K562 (cell line): ENCODE results near the gene THOP1. TPM values are rescaled to one million over a fixed set of nuclear protein-coding genes. Genes with fewer than 3 reads are reported as not detected.

Source experiments
- ATF6 ChIP-seq: sonication (generic); formaldehyde crosslinking; IDR thresholded peaks from 2 replicates; pipeline ENCODE4 v1.4.0; 2020; ENCODE audit warnings: mild to moderate bottlenecking, missing genetic modification reagents
- CBFB ChIP-seq: sonication (generic); formaldehyde crosslinking; IDR thresholded peaks from 2 replicates; pipeline ENCODE4 v1.4.0; 2020; ENCODE audit warnings: mild to moderate bottlenecking, missing genetic modification reagents
- CREB1 ChIP-seq, 2 experiments: sonication (generic) in 1 of 2; formaldehyde crosslinking in 1 of 2; IDR thresholded peaks; 2 replicates each; pipeline versions ENCODE4 v1.6.1 to v1.8.0; 2012 to 2022; ENCODE audit warnings: inconsistent platforms in 1 of 2, mild to moderate bottlenecking in 1 of 2, missing genetic modification reagents in 1 of 2, moderate library complexity in 1 of 2
- GTF2A2 ChIP-seq: IDR thresholded peaks from 2 replicates; pipeline ENCODE4 v1.6.1; 2016; ENCODE audit warnings: mild to moderate bottlenecking, missing genetic modification characterization, missing compliant biosample characterization
- KLF13 ChIP-seq: fragments of 450-650 bp; IDR thresholded peaks from 2 replicates; pipeline ENCODE4 v1.6.1; 2016; ENCODE audit warnings: missing genetic modification characterization, low read depth, mild to moderate bottlenecking, missing compliant biosample characterization, moderate library complexity, borderline replicate concordance
- NR0B1 ChIP-seq: fragments of 450-650 bp; IDR thresholded peaks from one replicate; pipeline ENCODE4 v1.6.1; 2018; ENCODE audit warnings: mild to moderate bottlenecking, moderate library complexity; ENCODE audit not compliant: partially characterized antibody
- PHF20 ChIP-seq: fragments of 450-650 bp; IDR thresholded peaks from 2 replicates; pipeline ENCODE4 v1.6.1; 2018; ENCODE audit not compliant: partially characterized antibody
- PURB ChIP-seq: sonication (generic); formaldehyde crosslinking; IDR thresholded peaks from 2 replicates; pipeline ENCODE4 v1.9.0; 2021; ENCODE audit warnings: low read depth, mild to moderate bottlenecking, missing genetic modification reagents
- RBM14 ChIP-seq: fragments of 200-400 bp; formaldehyde crosslinking; IDR thresholded peaks from 2 replicates; pipeline ENCODE4 v1.6.1; 2018; ENCODE audit warnings: low read depth, mild to moderate bottlenecking, low read length, moderate library complexity, borderline replicate concordance; ENCODE audit not compliant: insufficient read depth
- RBM15 ChIP-seq: fragments of 200-400 bp; formaldehyde crosslinking; IDR thresholded peaks from 2 replicates; pipeline ENCODE4 v1.6.1; 2018; ENCODE audit warnings: mild to moderate bottlenecking, low read length, moderate library complexity; ENCODE audit not compliant: insufficient read depth
- RFX5 ChIP-seq: IDR thresholded peaks from 2 replicates; pipeline ENCODE4 v1.6.1; 2011; ENCODE audit warnings: low read depth, mild to moderate bottlenecking, improper control_type of control experiment, low read length
- SIN3B ChIP-seq: fragments of 450-650 bp; IDR thresholded peaks from 2 replicates; pipeline ENCODE4 v1.6.1; 2017; ENCODE audit warnings: low read depth, mild to moderate bottlenecking, moderate library complexity
- TEAD2 ChIP-seq: fragments of 450-650 bp; IDR thresholded peaks from 2 replicates; pipeline ENCODE4 v1.6.1; 2016; ENCODE audit warnings: missing genetic modification characterization, control low read depth, missing compliant biosample characterization
- ZBTB7A ChIP-seq: IDR thresholded peaks from 2 replicates; pipeline ENCODE4 v1.6.1; 2011; ENCODE audit warnings: low read depth, mild to moderate bottlenecking, low read length, moderate library complexity, borderline replicate concordance; ENCODE audit not compliant: control insufficient read depth
- ZKSCAN3 ChIP-seq: fragments of 250-450 bp; sonication (Bioruptor Pico); IDR thresholded peaks from 2 replicates; pipeline ENCODE4 v1.4.0; 2020
- ZNF184 ChIP-seq: sonication (generic); formaldehyde crosslinking; IDR thresholded peaks from 2 replicates; pipeline ENCODE4 v1.5.0; 2020; ENCODE audit warnings: missing genetic modification reagents
- ZNF263 ChIP-seq: sonication (generic); formaldehyde crosslinking; IDR thresholded peaks from 2 replicates; pipeline ENCODE4 v1.8.0; 2022; ENCODE audit warnings: mild to moderate bottlenecking, missing genetic modification reagents, borderline replicate concordance
- polyA plus RNA-seq, 8 experiments: library from polyadenylated mRNA; depleted of rRNA in 4 of 8; stranded (reverse) in 5 of 8; unstranded in 3 of 8; fragments of >200 nt; fragmentation: Nextera tagmentation in 2 of 8; fragmentation: Illumina TruSeq in 1 of 8; extraction: Ambion mirVana in 2 of 8; extraction: Trizol in 1 of 8; gene quantifications; 2 replicates each; pipeline versions ENCODE4 v1.2.1 to v1.2.3, GENCODE V29; 2011 to 2014; ENCODE audit warnings: inconsistent platforms in 1 of 8, missing spikeins in 1 of 8
- total RNA-seq, 7 experiments: library from RNA; depleted of rRNA in 6 of 7; stranded (reverse); fragments of >200 nt in 6 of 7; fragmentation: Illumina TruSeq in 2 of 7; extraction: Trizol in 2 of 7; gene quantifications; 2 replicates each; pipeline versions ENCODE4 v1.2.1 to v1.2.3, GENCODE V29; 2011 to 2021; ENCODE audit warnings: low replicate concordance in 1 of 7
- TF ChIP-seq, protein P1 (sequence below): sonication (generic); formaldehyde crosslinking; IDR thresholded peaks from 2 replicates; pipeline ENCODE4 v1.8.1; 2023; ENCODE audit warnings: mild to moderate bottlenecking, missing genetic modification reagents
- TF ChIP-seq, protein P2 (sequence below): sonication (generic); formaldehyde crosslinking; IDR thresholded peaks from 2 replicates; pipeline ENCODE4 v1.8.0; 2022; ENCODE audit warnings: missing genetic modification reagents, mild to moderate bottlenecking, borderline replicate concordance

Gene THOP1
- total and polyA plus RNA-seq, 9 of the 15 experiments (the other 6 are each of a cell fraction or from before 2014, with no cell fraction given): 1.3 to 255 (median 96.1) TPM

DNA sequence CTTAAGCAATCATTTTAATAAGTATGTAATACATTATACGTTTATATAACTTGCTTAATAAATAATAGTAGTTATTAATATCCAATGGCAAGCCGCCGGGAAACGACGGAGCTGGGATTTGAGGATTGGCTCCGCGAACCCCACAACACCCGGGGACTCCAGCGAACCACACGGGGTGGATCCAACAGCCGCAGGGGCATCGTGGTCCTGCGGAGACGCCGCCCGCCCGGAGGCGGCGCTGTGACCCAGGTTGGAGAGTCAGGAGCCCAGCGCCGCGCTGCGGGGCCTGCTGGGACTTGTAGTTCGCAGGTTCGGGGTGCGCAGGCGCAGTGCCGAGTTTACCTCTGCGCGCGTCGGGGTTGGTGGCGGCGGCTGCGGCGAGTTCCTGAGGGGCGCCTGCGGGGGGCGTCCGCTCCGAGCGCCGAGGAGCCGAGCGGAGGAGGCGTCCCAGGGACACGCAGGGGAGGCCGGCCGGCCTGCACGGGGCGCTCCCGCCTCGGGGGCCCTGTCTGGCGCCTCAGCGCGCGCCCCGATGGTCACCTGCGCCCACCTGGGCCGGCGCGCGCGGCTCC, 34.3 kb downstream of the THOP1 start, which contains the start of gene ZNF554 (continued):
- TF ChIP-seq, protein P1, sequence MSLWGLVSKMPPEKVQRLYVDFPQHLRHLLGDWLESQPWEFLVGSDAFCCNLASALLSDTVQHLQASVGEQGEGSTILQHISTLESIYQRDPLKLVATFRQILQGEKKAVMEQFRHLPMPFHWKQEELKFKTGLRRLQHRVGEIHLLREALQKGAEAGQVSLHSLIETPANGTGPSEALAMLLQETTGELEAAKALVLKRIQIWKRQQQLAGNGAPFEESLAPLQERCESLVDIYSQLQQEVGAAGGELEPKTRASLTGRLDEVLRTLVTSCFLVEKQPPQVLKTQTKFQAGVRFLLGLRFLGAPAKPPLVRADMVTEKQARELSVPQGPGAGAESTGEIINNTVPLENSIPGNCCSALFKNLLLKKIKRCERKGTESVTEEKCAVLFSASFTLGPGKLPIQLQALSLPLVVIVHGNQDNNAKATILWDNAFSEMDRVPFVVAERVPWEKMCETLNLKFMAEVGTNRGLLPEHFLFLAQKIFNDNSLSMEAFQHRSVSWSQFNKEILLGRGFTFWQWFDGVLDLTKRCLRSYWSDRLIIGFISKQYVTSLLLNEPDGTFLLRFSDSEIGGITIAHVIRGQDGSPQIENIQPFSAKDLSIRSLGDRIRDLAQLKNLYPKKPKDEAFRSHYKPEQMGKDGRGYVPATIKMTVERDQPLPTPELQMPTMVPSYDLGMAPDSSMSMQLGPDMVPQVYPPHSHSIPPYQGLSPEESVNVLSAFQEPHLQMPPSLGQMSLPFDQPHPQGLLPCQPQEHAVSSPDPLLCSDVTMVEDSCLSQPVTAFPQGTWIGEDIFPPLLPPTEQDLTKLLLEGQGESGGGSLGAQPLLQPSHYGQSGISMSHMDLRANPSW (CRISPR knock-in tag): no peak; the same call in 1 of the 2 replicates
- TF ChIP-seq RFX5: no peak
- no peak for TF ChIP-seq PURB (CRISPR knock-in tag)
- TF ChIP-seq RBM14: no peak
- TF ChIP-seq NR0B1: no peak
- peak; percentile 97 for TF ChIP-seq ZBTB7A
- TF ChIP-seq, protein P2, sequence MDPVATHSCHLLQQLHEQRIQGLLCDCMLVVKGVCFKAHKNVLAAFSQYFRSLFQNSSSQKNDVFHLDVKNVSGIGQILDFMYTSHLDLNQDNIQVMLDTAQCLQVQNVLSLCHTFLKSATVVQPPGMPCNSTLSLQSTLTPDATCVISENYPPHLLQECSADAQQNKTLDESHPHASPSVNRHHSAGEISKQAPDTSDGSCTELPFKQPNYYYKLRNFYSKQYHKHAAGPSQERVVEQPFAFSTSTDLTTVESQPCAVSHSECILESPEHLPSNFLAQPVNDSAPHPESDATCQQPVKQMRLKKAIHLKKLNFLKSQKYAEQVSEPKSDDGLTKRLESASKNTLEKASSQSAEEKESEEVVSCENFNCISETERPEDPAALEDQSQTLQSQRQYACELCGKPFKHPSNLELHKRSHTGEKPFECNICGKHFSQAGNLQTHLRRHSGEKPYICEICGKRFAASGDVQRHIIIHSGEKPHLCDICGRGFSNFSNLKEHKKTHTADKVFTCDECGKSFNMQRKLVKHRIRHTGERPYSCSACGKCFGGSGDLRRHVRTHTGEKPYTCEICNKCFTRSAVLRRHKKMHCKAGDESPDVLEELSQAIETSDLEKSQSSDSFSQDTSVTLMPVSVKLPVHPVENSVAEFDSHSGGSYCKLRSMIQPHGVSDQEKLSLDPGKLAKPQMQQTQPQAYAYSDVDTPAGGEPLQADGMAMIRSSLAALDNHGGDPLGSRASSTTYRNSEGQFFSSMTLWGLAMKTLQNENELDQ (CRISPR knock-in tag): no peak
- TF ChIP-seq CBFB: no peak
- 0 out of 2 replicates have a peak, but pooled peaks have one; percentile 56 for TF ChIP-seq KLF13 (tag)
- no peak for TF ChIP-seq ATF6
- peak; percentile 79 for TF ChIP-seq CREB1 (IDR thresholded peaks at IDR 0.05)
- peak; percentile 90 for TF ChIP-seq CREB1 (CRISPR knock-in tag; IDR thresholded peaks at IDR 0.05)
- TF ChIP-seq SIN3B: peak; percentile 75
- TF ChIP-seq PHF20: no peak
- no peak for TF ChIP-seq ZKSCAN3 (CRISPR knock-in tag)
- no peak for TF ChIP-seq GTF2A2
- TF ChIP-seq RBM15: no peak
- TF ChIP-seq ZNF263 (CRISPR knock-in tag): peak; percentile 50; the same call in 1 of the 2 replicates
- no peak for TF ChIP-seq ZNF184 (CRISPR knock-in tag)
- no peak for TF ChIP-seq TEAD2 (tag)
